Stimulated activated naive CD8-positive, alpha-beta T cell treated with anti-CD3 and anti-CD28 coated beads, Interleukin-15, Interleukin-2, amounts not matched to agents 100 ng/mL and 50 ng/mL, for 24 hours (primary cell): Measurements from ENCODE around the gene AUP1.

ENCODE experiments used
- H3K27ac Mint-ChIP-seq: one replicate; pipeline ENCODE4 v1.8.0; 2021; ENCODE audit warnings: mild to moderate bottlenecking, mixed read lengths
- H3K27me3 Mint-ChIP-seq: one replicate; pipeline ENCODE4 v1.8.0; 2021; ENCODE audit warnings: mixed read lengths
- H3K36me3 Mint-ChIP-seq: one replicate; pipeline ENCODE4 v1.8.0; 2021; ENCODE audit warnings: low read depth, mixed read lengths
- H3K4me1 Mint-ChIP-seq: one replicate; pipeline ENCODE4 v1.8.0; 2021; ENCODE audit warnings: low read depth, mixed read lengths
- H3K4me3 Mint-ChIP-seq: one replicate; pipeline ENCODE4 v1.8.0; 2021; ENCODE audit warnings: mild to moderate bottlenecking, mixed read lengths
- H3K9me3 Mint-ChIP-seq: one replicate; pipeline ENCODE4 v1.8.0; 2021; ENCODE audit warnings: mixed read lengths

The AUP1 gene

GRCh38 chr2:74515271-74515980 is 14.1 kb downstream of the AUP1 start:
- peak overlapping the region; percentile 56 for H3K4me3 Mint-ChIP-seq
- peaks cover 25% of the 10 kb centered on the region for H3K4me1 Mint-ChIP-seq
- H3K27me3 Mint-ChIP-seq = peaks cover 82% of the 10 kb centered on the region
- H3K9me3 Mint-ChIP-seq = no peaks in the 10 kb centered on the region
- H3K36me3 Mint-ChIP-seq = no peaks in the 10 kb centered on the region
- H3K27ac Mint-ChIP-seq = no peak overlapping the region

GRCh38 chr2:74514368-74515270 is 14.9 kb downstream of the AUP1 start, which contains the start of gene TLX2:
Gene TLX2 (plus strand): TSS chr2:74514450. CDS start chr2:74514807, 357 bp downstream.
- Mint-ChIP-seq H3K27me3 (peaks cover 79% of the 10 kb centered on the region), H3K4me1 (peaks cover 25% of the 10 kb centered on the region), H3K27ac (no peak within 1 kb of the TSS), H3K4me3 (peak within 1 kb of the TSS; percentile 56), H3K9me3 (no peaks in the 10 kb centered on the region), H3K36me3 (no peaks in the 10 kb centered on the region)

- Mint-ChIP-seq H3K4me3 (peak overlapping the region; percentile 13), H3K4me1 (peaks cover 25% of the 10 kb centered on the region), H3K9me3 (no peaks in the 10 kb centered on the region), H3K27me3 (peaks cover 73% of the 10 kb centered on the region), H3K36me3 (no peaks in the 10 kb centered on the region), H3K27ac (no peak overlapping the region)
Observed at GRCh38 chr2:74513605-74514367, 15.7 kb downstream of the AUP1 start.

- Mint-ChIP-seq H3K9me3 (no peaks in the 10 kb centered on the region), H3K4me1 (peaks cover 32% of the 10 kb centered on the region), H3K27ac (no peak overlapping the region), H3K36me3 (no peaks in the 10 kb centered on the region), H3K27me3 (peaks cover 64% of the 10 kb centered on the region), H3K4me3 (no peak overlapping the region)
Observed at GRCh38 chr2:74512744-74513604, 16.5 kb downstream of the AUP1 start.

- peaks cover 48% of the 10 kb centered on the region for H3K27me3 Mint-ChIP-seq
- no peak overlapping the region for H3K27ac Mint-ChIP-seq
- H3K36me3 Mint-ChIP-seq = peaks cover 10% of the 10 kb centered on the region
- H3K4me1 Mint-ChIP-seq = peaks cover 40% of the 10 kb centered on the region
- H3K4me3 Mint-ChIP-seq = no peak overlapping the region
- no peaks in the 10 kb centered on the region for H3K9me3 Mint-ChIP-seq
Observed at GRCh38 chr2:74511104-74511989, 18.2 kb downstream of the AUP1 start.

GRCh38 chr2:74510272-74510671 is 19.2 kb downstream of the AUP1 start:
- H3K4me1 Mint-ChIP-seq = peaks cover 39% of the 10 kb centered on the region
- H3K9me3 Mint-ChIP-seq = no peaks in the 10 kb centered on the region
- peaks cover 40% of the 10 kb centered on the region for H3K27me3 Mint-ChIP-seq
- H3K27ac Mint-ChIP-seq = no peak overlapping the region
- peaks cover 19% of the 10 kb centered on the region for H3K36me3 Mint-ChIP-seq
- H3K4me3 Mint-ChIP-seq = no peak overlapping the region

GRCh38 chr2:74507926-74508520 is 21.5 kb downstream of the AUP1 start:
- peaks cover 28% of the 10 kb centered on the region for H3K36me3 Mint-ChIP-seq
- peak overlapping the region; percentile 99 for H3K27ac Mint-ChIP-seq
- H3K4me1 Mint-ChIP-seq = peaks cover 49% of the 10 kb centered on the region
- peak overlapping the region; percentile 98 for H3K4me3 Mint-ChIP-seq
- H3K9me3 Mint-ChIP-seq = no peaks in the 10 kb centered on the region
- H3K27me3 Mint-ChIP-seq = peaks cover 46% of the 10 kb centered on the region

GRCh38 chr2:74507145-74507925 is 22.2 kb downstream of the AUP1 start, which contains the start of gene PCGF1:
Gene PCGF1 (minus strand): TSS chr2:74507695. CDS start chr2:74507668, 27 bp downstream.
- Mint-ChIP-seq H3K4me3 (peak within 1 kb of the TSS; percentile 98), H3K27me3 (peaks cover 43% of the 10 kb centered on the region), H3K27ac (peak within 1 kb of the TSS; percentile 99), H3K9me3 (no peaks in the 10 kb centered on the region), H3K36me3 (peaks cover 28% of the 10 kb centered on the region), H3K4me1 (peaks cover 55% of the 10 kb centered on the region)

- Mint-ChIP-seq H3K4me3 (peak overlapping the region; percentile 28), H3K36me3 (peaks cover 28% of the 10 kb centered on the region), H3K27ac (no peak overlapping the region), H3K27me3 (peaks cover 44% of the 10 kb centered on the region), H3K4me1 (peaks cover 65% of the 10 kb centered on the region), H3K9me3 (no peaks in the 10 kb centered on the region)
Observed at GRCh38 chr2:74505448-74506246, 23.9 kb downstream of the AUP1 start.

GRCh38 chr2:74504591-74504990 is 24.9 kb downstream of the AUP1 start:
- Mint-ChIP-seq H3K4me3 (peak overlapping the region; percentile 31), H3K9me3 (no peaks in the 10 kb centered on the region), H3K27me3 (peaks cover 48% of the 10 kb centered on the region), H3K4me1 (peaks cover 72% of the 10 kb centered on the region), H3K36me3 (peaks cover 28% of the 10 kb centered on the region), H3K27ac (no peak overlapping the region)

GRCh38 chr2:74503506-74504475 is 25.7 kb downstream of the AUP1 start:
- H3K9me3 Mint-ChIP-seq = no peaks in the 10 kb centered on the region
- peaks cover 28% of the 10 kb centered on the region for H3K36me3 Mint-ChIP-seq
- H3K4me1 Mint-ChIP-seq = peaks cover 77% of the 10 kb centered on the region
- H3K4me3 Mint-ChIP-seq = peak overlapping the region; percentile 73
- peaks cover 51% of the 10 kb centered on the region for H3K27me3 Mint-ChIP-seq
- no peak overlapping the region for H3K27ac Mint-ChIP-seq
